Activated CD4-positive, CD25-positive, alpha-beta regulatory T cell (primary cell): Measurements from ENCODE around the gene EEF2K.
"Not testable (repeated sequence)": the region's sequence is repeated elsewhere in the genome, so short reads cannot be mapped to it uniquely, and the experiment has no call there.

Source experiments
- DNase-seq, 4 experiments: peaks; one replicate each; lab custom pipeline; 2025; lab: John Stamatoyannopoulos, UW

EEF2K gene

GRCh38 chr16:22210285-22210684 lies 4.2 kb downstream of the EEF2K start:
- no peak for DNase-seq

- DNase-seq, result no peak
These were observed 4.8 kb downstream of the EEF2K start for GRCh38 chr16:22210854-22211253.

GRCh38 chr16:22213236-22213635 lies 7.2 kb downstream of the EEF2K start:
- no peak for DNase-seq

- no peak for DNase-seq
These were observed 7.7 kb downstream of the EEF2K start for GRCh38 chr16:22213801-22214200.

DNA sequence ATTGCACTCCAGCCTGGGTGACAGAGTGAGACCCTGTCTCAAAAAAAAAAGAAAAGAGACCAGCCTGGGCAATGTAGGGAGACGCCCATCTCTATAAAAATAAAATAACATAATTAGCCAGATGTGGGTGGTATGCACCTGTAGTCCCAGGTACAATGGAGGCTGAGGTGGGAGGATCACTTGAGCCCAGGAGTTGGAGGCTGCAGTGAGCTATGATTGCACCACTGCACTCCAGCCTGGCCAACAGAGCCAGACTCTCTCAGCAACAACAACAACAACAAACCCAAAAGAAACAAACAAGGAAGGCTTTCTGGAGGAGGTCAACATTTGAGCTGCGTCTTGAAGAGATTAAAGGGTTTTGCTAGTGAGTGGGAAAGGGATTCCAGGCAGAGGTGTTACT lies 8.3 kb downstream of the EEF2K start:
- no peak for DNase-seq

GRCh38 chr16:22214889-22215288 lies 8.8 kb downstream of the EEF2K start:
- no peak for DNase-seq

- DNase-seq, result no peak
These were observed 10.2 kb downstream of the EEF2K start for GRCh38 chr16:22216191-22216831.

DNA sequence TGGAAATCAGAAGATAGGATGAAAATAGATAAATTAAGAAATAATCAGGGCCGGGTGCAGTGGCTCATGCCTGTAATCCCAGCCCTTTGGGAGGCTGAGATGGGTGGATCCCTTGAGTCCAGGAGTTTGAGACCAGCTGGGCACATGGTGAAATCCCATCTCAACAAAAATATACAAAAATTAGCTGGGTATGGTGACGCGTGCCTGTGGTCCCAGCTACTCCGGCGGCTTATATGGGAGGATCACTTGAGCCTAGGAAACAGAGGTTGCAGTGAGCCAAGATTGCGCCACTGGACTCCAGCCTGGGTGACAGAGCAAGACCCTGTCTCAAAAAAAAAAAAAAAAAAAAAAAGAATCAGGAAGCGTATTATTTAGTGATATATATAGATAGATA lies 10.8 kb downstream of the EEF2K start:
- not testable (repeated sequence) for DNase-seq

DNA sequence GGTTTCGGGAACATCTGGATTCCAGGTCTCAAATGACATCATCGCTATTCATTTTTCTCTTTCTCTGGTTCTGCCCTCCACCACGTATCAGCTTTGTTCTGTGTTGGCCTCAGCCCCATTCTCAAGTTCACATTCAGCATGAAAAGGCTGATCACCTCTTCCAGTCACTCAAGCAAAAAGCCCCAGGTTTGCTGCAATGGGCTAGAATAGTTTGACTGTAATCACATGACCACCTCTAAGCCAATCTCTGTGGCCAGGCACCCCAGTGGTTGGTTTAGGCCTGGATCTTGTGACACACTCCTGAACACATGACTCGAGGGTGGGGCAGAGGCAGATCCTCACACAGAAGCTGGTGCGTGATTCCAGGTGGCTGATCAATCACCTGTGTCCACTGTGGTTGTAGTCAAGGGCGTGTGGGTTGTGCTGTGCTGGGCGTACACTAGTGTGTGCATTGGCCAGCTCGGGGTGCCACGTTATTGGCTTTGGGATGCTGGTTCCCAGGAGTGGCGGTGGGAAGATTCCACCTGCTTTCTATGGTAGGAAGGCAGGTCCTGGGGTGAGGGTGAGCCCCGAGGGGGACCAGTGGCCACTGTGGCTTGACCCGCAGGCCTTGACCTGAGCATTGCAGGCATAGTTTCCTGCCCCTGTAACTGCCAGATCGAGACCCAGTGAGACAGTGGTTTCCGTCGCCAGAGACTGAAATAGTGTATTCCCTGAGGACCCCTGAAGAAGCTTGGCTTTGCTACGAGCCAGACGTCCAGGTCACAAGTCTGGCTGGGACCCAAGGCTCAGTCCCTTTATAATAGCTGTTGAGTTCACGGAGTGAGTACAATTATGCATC lies 12.0 kb downstream of the EEF2K start:
- DNase-seq, result no peak

- DNase-seq, result no peak
These were observed 13.5 kb downstream of the EEF2K start for GRCh38 chr16:22219389-22220068.

- no peak for DNase-seq
These were observed 14.0 kb downstream of the EEF2K start for GRCh38 chr16:22220069-22220440.

DNA sequence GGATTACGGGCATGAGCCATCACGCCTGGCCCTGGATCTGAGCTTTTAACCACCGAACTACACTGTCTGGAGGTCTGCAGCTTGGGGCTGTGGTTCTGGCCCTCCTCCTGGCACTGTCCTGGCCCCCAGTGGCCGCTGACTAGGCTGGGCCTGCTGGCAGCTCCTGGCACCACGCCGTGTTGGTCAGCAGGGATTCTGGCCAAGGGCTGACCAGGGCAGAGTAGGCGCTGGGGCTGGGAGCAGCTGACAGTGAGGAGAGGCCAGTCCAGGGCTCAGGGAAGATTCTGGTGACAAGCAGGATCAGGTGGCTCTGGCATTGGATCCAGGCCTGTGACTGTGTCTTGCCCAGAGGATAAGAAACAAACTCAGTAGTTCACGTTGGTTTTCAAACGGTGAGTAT lies 14.6 kb downstream of the EEF2K start:
- DNase-seq, result no peak

GRCh38 chr16:22222006-22222405 lies 15.9 kb downstream of the EEF2K start:
- DNase-seq, result no peak

GRCh38 chr16:22222998-22223397 lies 16.9 kb downstream of the EEF2K start:
- no peak for DNase-seq

- DNase-seq, result no peak
These were observed 19.0 kb downstream of the EEF2K start for GRCh38 chr16:22225060-22225459.

- DNase-seq, result no peak
These were observed 23.8 kb downstream of the EEF2K start for GRCh38 chr16:22229889-22230288.

DNA sequence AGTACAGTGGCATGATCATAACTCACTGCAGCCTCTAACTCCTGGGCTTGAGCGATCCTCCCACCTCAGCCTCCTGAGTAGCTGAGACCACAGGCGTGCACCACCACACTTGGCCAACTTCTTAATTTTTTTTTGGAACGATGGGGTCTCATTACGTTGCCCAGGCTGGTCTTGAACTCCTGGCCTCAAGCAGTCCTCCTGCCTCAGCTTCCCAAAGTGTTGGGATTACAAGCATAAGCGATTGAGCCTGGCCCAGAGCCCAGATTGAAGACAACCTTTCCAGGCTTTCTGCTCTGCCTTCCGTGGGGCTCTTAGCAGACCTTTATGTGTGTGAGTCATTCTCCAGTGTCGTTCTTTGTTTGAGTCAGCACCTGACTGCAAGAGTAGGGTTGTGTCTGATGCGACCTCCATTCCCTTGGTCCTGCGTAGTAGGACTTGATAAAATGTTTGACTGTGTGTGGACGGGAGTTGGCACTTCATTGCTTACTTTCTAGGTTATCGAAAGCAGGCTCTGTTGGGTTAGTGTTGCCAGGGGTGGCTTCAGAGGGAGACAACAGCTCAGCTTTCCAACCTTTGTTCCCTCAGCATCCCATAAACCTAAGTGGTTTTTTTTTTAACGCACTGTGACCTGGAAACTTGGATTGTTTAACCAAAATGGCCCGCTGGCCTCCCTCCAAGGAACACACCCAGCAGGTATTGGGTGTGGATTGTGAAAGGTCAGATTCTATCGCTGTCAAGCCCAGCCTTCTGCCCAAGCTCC lies 26.4 kb downstream of the EEF2K start:
- no peak for DNase-seq

DNA sequence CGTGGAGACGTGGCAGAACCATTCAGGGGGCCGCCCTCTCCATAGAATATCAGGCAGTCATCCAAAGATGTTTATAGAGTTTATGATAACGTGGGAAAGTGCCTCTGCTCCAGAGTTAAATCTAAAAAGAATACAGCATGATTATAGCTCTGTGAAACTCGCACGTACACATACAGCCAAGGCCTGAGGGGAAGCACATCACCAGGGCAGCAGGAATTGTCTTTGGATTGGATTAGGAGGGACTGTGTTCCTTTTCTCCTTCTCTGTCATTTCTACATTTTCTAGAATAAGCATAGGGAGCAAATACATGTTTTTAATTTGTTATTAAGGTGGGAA lies 26.9 kb downstream of the EEF2K start:
- no peak for DNase-seq

DNA sequence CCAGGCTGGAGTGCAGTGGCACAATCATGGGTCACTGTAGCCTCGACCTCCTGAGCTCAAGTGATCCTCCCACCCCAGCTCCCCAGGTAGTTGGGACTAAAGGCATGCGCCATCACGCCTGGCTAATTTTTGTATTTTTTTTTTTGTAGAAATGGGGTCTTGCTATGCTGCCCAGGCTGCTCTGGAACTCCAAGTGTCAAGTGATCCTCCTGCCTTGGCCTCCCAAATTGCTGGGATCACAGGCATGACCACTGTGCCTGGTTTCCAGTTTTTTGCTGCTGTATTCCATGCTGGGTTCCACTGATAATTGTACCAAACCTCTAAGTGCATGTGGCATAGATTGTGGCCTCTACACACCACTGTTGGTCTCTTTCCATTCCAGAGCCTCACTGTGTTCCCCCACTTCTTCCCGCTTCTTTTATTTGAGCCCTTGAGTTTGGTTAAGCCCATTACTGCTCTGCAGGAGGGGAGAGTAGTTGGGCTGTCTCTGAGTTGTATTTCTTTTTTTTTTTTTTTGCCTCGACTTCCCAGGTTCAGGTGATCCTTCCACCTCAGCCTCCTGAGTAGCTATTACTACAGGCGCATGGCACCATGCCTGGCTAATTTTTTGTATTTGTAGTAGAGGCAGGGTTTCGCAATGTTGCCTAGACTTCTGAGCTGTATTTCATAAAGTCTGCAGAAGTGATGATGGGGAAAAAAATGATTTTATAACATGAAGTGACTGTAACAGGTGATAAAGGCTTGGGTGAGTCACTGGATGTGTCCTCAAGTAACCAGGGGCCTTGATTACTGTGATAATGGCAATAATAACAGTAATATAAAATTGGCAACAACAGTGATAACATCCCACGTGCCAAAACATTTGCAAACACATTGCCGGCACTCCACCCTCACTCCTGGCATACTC lies 30.0 kb downstream of the EEF2K start:
- DNase-seq, result no peak

DNA sequence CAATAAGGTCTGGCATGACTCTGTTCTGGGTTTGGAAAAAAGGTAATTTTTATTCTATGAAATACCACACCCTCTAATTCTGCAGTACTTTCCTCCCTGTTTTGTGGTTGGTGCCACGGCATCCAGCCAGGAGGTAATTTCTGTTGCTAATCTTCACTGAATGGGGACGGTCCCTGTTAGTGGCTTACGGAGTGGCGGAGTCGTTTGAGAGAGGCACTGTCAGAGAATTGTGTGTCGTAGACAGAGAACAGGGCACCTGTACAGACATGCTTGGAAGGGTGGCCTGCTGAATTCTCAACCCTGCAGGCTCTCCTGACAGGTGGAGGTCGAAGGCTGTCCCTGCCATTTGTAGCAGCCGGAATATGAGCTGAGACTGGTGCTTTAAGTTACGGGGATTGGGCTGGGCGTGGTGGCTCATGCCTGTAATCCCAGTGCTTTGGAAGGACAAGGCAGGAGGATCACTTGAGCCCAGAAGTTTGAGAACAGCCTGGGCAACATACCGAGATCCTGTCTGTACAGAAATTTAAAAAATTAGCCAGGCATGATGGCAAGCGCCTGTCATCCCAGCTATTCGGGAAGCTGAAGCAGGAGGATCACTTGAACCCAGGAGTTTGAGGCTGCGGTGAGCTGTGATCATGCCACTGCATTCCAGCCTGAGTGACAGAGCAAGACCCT lies 33.2 kb downstream of the EEF2K start:
- no peak for DNase-seq
